Measurements from ENCODE around the gene CALCB. TPM values are rescaled to one million over a fixed set of nuclear protein-coding genes. Genes with fewer than 3 reads are reported as not detected.

The CALCB gene
- total and polyA plus RNA-seq, 2 donors (not counting 3 experiments of a cell fraction or from before 2014, with no cell fraction given): not detected

GRCh38 chr11:15124528-15124927, 51.1 kb downstream of the CALCB start:
- Histone ChIP-seq H3K9me3 (replicated peaks; ENCODE audit: control insufficient read depth, insufficient read depth, low read length) (no peaks in the 10 kb centered on the region), H4K20me1 (replicated peaks; ENCODE audit: control insufficient read depth, extremely low read depth, insufficient read depth, low read length) (no peaks in the 10 kb centered on the region), H3K27ac (ENCODE audit: insufficient read depth, low read depth, low read length) (no peak overlapping the region), H3K79me2 (ENCODE audit: control insufficient read depth, insufficient read depth, low read length) (no peaks in the 10 kb centered on the region), H3K9ac (replicated peaks; ENCODE audit: extremely low read depth, insufficient read depth, low read length) (no peak overlapping the region), H3K4me3 (replicated peaks in 1 of 3; ENCODE audit: insufficient read depth in 1 of 3, low read depth in 1 of 3, low read length in 3 of 3) (no peak overlapping the region), H3K4me2 (ENCODE audit: insufficient read depth, low read length) (no peak overlapping the region), H3K36me3 (ENCODE audit: control insufficient read depth in 2 of 2, extremely low read depth in 1 of 2, insufficient read depth in 2 of 2, low read length in 2 of 2) (no peaks in the 10 kb centered on the region), H2AFZ (ENCODE audit: low read depth, low read length) (no peak overlapping the region), H3K27me3 (ENCODE audit: control insufficient read depth in 2 of 2, insufficient read depth in 2 of 2, low read length in 2 of 2) (no peaks in the 10 kb centered on the region), H3K9me1 (replicated peaks; ENCODE audit: control insufficient read depth, extremely low read depth, insufficient read depth, low read length) (no peaks in the 10 kb centered on the region), H3K4me1 (ENCODE audit: control insufficient read depth, extremely low read depth, insufficient read depth, low read length) (no peaks in the 10 kb centered on the region)
- ChIA-PET CTCF (no interaction called here), POLR2A (no interaction called here)
- FAIRE-seq (no peak), DNase-seq (ENCODE audit: low read depth, low spot score) (no peak)
- BruUV-seq (replicated peaks): no TSS peak
- intact Hi-C loops (cut with micrococcal nuclease) (no loop called here), dilution Hi-C loops (cut with MboI; ENCODE audit: extremely low pct_ligation_motif_present, low sequenced_read_pairs) (no loop called here)
- TF ChIP-seq EZH2 (IDR thresholded peaks at IDR 0.05; ENCODE audit: borderline replicate concordance, low read depth, low read length, severe bottlenecking) (no peak), GATA2 (IDR thresholded peaks at IDR 0.05; ENCODE audit: insufficient read depth, insufficient read length, low read depth, low read length) (no peak), POLR2A (IDR thresholded peaks at IDR 0.05; ENCODE audit: low read depth, low read length) (no peak), MAX (IDR thresholded peaks at IDR 0.05; ENCODE audit: insufficient read depth, insufficient read length) (no peak), POLR2AphosphoS5 (IDR thresholded peaks at IDR 0.05; ENCODE audit: insufficient read depth, low read depth, low read length) (no peak), FOS (IDR thresholded peaks at IDR 0.05; ENCODE audit: borderline replicate concordance, insufficient read depth, low read length) (no peak), JUN (IDR thresholded peaks at IDR 0.05; ENCODE audit: borderline replicate concordance, insufficient read depth, insufficient read length, low read depth) (no peak), CTCF (IDR thresholded peaks at IDR 0.05; ENCODE audit: extremely low read depth in 1 of 2, insufficient read depth in 1 of 2, low read depth in 1 of 2, low read length in 2 of 2) (no peak), MYC (IDR thresholded peaks at IDR 0.05; ENCODE audit: low read depth, low read length) (no peak)

All from endothelial cell of umbilical vein (primary cell).